Heart left ventricle (tissue), 16 donors: Measurements from ENCODE around the gene ACTN2. TPM values are rescaled to one million over a fixed set of nuclear protein-coding genes. Genes with fewer than 3 reads are reported as not detected.
A peak's percentile ranks its signal among the peaks of the same experiment; 100 is the strongest.

Experiments used
- ATAC-seq, 4 donors: fragments of 200-7000 bp; cut with Tn5 transposase; one replicate each; pipeline ENCODE4 v1.9.1; 2020 to 2022; ENCODE audit warnings: moderate library complexity in 4 of 4, mild to moderate bottlenecking in 3 of 4, moderate number of reproducible peaks in 1 of 4
- DNase-seq, 5 donors: peaks; one replicate each; pipeline ENCODE4 v3.0.0-alpha.2; 2020
- H3K27ac ChIP-seq, 12 donors: fragments of 200-600 bp; sonication (generic) in 4 of 12; one replicate each; pipeline versions ENCODE4 v1.5.0 to v1.8.0; 2016 to 2022; ENCODE audit warnings: mild to moderate bottlenecking in 2 of 12
- H3K27me3 ChIP-seq, 9 donors: fragments of 200-600 bp; sonication (generic) in 2 of 9; one replicate each; pipeline versions ENCODE4 v1.5.1 to v1.8.0; 2016 to 2022; ENCODE audit warnings: mild to moderate bottlenecking in 3 of 9
- H3K36me3 ChIP-seq, 9 donors: fragments of 200-600 bp; sonication (generic) in 2 of 9; one replicate each; pipeline versions ENCODE4 v1.5.0 to v1.8.0; 2018 to 2022; ENCODE audit warnings: mild to moderate bottlenecking in 2 of 9
- H3K4me1 ChIP-seq, 12 donors: fragments of 200-600 bp; sonication (generic) in 4 of 12; one replicate each; pipeline versions ENCODE4 v1.5.0 to v1.8.0; 2016 to 2022; ENCODE audit warnings: mild to moderate bottlenecking in 3 of 12
- H3K4me3 ChIP-seq, 12 donors: fragments of 200-600 bp; sonication (generic) in 4 of 12; one replicate each; pipeline versions ENCODE4 v1.5.0 to v1.8.0; 2017 to 2022; ENCODE audit warnings: mild to moderate bottlenecking in 9 of 12, moderate library complexity in 4 of 12
- H3K9me3 ChIP-seq, 12 donors: fragments of 200-600 bp; sonication (generic) in 4 of 12; one replicate each; pipeline versions ENCODE4 v1.5.0 to v1.8.0; 2016 to 2022; ENCODE audit warnings: mild to moderate bottlenecking in 1 of 12
- POLR2A ChIP-seq, 2 donors: fragments of 450-650 bp; IDR thresholded peaks; one replicate each; pipeline ENCODE4 v1.6.1; 2017; ENCODE audit warnings: antibody characterized with exemption in 2 of 2, mild to moderate bottlenecking in 2 of 2, moderate library complexity in 2 of 2
- WGBS, 4 donors: extraction: QIAGEN DNeasy Blood & Tissue Kit in 2 of 4; methylation state at CpG; one replicate each; pipeline versions ENCODE4 v1.1.5 to v1.1.7; 2013 to 2018; 5-methylcytosine and 5-hydroxymethylcytosine counted together
- intact Hi-C, 10 donors: fragments of 100-400 bp; cut with DNase I; formaldehyde crosslinking; loops; one replicate each; pipeline versions ENCODE4 v1.11.1 to v1.14.2; 2022
- polyA plus RNA-seq, 2 donors: library from polyadenylated mRNA; stranded (reverse); fragments of 200-250 nt; gene quantifications; one replicate each; pipeline ENCODE4 v1.2.3, GENCODE V29; 2013
- total RNA-seq, 9 donors: library from RNA; depleted of rRNA in 2 of 9; stranded (reverse); fragments of >200 nt in 2 of 9; fragmentation: NEBNext Ultra II Directional in 3 of 9; extraction: Animal tissue kit (Norgen Biotek cat#: 25700) in 3 of 9; gene quantifications; one replicate each; pipeline versions ENCODE4 v1.1.0 to v1.2.4, GENCODE V29; 2016 to 2023
- TF ChIP-seq, protein P1 (sequence below), 12 donors: fragments of 200-600 bp; sonication (generic) in 4 of 12; IDR thresholded peaks; one replicate each; pipeline versions ENCODE4 v1.5.0 to v1.8.0; 2018 to 2022; ENCODE audit warnings: antibody characterized with exemption in 12 of 12, mild to moderate bottlenecking in 5 of 12
- donor health status: ischemic (EF 13 %, LVEDD 7.1; RV severe dilation, severe dysfunction).
- donor health status: healthy with polysubstance abuse.
- donor health status: DM: no; HTN: yes; CAD: no.
- donor health status: DM: no; HTN: no; CAD: no.
- donor health status: ischemic (EF 25% LVEDD 6.9; RV normal size, moderate dysfunction).
- donor health status: ischemic (EF 25% LVEDD 5.7; RV mildly dilated, moderate dysfunction).
- donor health status: healthy.
- donor health status: DM: yes; HTN: yes; CAD: no.
- donor health status: ischemic (EF 35%, LVEDD 5.7; RV mildly dilated, moderate dysfunction).
- donor health status: nonischemic (EF 11% LVEDD 7.7; RV severe dilation, severe dysfunction).
- donor health status: DM: yes; HTN: yes; CAD: no.
- donor health status: PGD.
- donor health status: ischemic (EF 29% LVEDD 5.4; RV normal size, mild dysfunction).
- donor health status: nonischemic (EF 23%, LVEDD 6.1; RV moderate dilation, normal function).

Gene ACTN2
- total and polyA plus RNA-seq, 11 donors = 1,024 to 4,007 (median 2,848) TPM

DNA sequence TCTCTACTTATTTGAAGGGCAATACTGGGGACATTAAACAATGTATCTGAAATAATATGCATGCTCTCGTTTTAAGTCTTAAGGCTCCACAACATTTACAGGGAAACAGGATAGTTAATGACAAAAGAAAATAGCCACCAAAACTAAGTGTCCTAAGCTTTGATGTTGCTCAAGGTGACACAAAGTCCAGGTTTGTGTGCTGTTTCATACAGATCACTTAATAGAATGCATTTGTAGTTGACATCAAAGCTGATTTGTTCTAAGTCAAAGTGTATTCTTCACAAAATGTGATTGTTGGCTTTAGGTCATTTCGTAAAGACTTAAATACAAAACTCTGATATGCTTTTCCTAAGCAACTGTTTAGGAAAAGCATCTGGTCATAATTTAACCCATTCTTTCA is 71.3 kb downstream of the ACTN2 start:
- ATAC-seq (no peak), DNase-seq (no peak)
- WGBS, 4 donors = 63 to 76% (median 72%) methylated on average over 2 of the region's 2 CpGs
- H3K4me3 ChIP-seq = no peak overlapping the region
- H3K4me1 ChIP-seq = peaks cover 0 to 46% (median 8%) of the 10 kb centered on the region in 12 donors
- no peaks in the 10 kb centered on the region for H3K9me3 ChIP-seq
- intact Hi-C loops = no loop called here
- peaks cover 0 to 84% (median 45%) of the 10 kb centered on the region in 9 donors for H3K36me3 ChIP-seq
- no peaks in the 10 kb centered on the region for H3K27me3 ChIP-seq
- no peak for TF ChIP-seq POLR2A (IDR thresholded peaks at IDR 0.05)
- TF ChIP-seq, protein P1, sequence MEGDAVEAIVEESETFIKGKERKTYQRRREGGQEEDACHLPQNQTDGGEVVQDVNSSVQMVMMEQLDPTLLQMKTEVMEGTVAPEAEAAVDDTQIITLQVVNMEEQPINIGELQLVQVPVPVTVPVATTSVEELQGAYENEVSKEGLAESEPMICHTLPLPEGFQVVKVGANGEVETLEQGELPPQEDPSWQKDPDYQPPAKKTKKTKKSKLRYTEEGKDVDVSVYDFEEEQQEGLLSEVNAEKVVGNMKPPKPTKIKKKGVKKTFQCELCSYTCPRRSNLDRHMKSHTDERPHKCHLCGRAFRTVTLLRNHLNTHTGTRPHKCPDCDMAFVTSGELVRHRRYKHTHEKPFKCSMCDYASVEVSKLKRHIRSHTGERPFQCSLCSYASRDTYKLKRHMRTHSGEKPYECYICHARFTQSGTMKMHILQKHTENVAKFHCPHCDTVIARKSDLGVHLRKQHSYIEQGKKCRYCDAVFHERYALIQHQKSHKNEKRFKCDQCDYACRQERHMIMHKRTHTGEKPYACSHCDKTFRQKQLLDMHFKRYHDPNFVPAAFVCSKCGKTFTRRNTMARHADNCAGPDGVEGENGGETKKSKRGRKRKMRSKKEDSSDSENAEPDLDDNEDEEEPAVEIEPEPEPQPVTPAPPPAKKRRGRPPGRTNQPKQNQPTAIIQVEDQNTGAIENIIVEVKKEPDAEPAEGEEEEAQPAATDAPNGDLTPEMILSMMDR (IDR thresholded peaks at IDR 0.05) = no peak
- H3K27ac ChIP-seq = no peak overlapping the region

DNA sequence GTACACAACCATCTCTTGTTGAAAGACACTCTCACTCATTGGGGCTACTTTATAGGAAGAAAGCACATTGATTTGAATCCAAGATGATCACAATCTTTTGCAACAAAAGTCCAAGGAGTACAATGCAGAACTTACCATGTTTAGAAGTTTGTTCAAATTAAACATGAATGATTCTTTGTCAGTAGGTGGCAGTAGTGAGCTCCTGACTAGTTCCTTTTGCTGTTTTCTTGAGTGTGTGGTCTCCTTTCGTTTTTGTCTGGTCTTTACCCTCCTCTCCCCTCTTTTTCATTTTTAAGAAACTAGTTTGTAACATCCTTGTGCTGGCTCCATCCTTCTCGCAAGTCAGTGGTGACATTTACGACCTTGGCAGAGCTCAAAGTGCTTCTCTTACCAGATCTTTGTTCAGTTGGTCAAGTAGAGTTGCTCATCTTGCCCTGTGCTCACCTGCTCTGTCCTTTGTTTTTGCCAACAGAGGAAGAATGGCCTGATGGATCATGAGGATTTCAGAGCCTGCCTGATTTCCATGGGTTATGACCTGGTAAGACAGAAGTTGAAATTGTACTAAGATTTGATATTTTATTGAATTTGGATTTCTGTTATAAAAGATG is 73.1 kb downstream of the ACTN2 start:
- no peaks in the 10 kb centered on the region for H3K9me3 ChIP-seq
- intact Hi-C loops = no loop called here
- no peak for ATAC-seq

DNA sequence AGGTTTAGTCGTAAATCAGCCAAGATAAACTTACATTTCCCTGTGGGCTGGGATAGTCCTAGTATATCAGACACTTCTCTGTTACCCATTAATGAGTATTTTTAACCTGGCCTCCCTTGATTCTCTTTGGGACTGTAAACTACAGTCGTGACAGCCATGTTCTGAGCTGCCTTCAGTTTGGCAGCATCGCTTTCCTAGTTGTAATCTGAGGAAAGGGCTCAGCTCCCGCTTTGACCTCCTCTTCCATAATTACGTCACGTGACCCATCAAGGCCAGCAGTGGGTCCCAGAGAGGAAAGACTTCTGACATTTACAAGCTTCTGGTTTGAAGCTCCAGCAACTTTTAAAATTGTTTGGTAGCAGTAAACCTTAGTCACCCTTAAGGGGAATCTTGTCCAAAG is 74.2 kb downstream of the ACTN2 start:
- Histone ChIP-seq H3K4me1 (peaks cover 0 to 25% (median 0%) of the 10 kb centered on the region in 12 donors), H3K27me3 (no peaks in the 10 kb centered on the region), H3K4me3 (no peak overlapping the region), H3K27ac (peak overlapping the region in 4 of 12 donors; percentile 4 to 46 (median 12)), H3K9me3 (no peaks in the 10 kb centered on the region), H3K36me3 (peaks cover 0 to 85% (median 49%) of the 10 kb centered on the region in 9 donors)
- DNase-seq (no peak), ATAC-seq (peak in 2 of 4 donors; percentile 8 to 15)
- intact Hi-C loops = loop anchor here in 2 of 10 donors (5.0 to 10.0 kb wide), 2 partner anchors 104 to 627 kb away; no protein-coding TSS in a partner anchor
- no peak for TF ChIP-seq POLR2A (IDR thresholded peaks at IDR 0.05)
- TF ChIP-seq, protein P1 (IDR thresholded peaks at IDR 0.05) = no peak
- 58 to 61% (median 59%) methylated on average over 6 of the region's 6 CpGs for WGBS, 4 donors

More for the DNA sequence above, 73.1 kb downstream of the ACTN2 start:
- Histone ChIP-seq H3K27ac (peak overlapping the region in 2 of 12 donors; percentile 1 to 11), H3K4me1 (peaks cover 0 to 32% (median 0%) of the 10 kb centered on the region in 12 donors), H3K4me3 (no peak overlapping the region), H3K36me3 (peaks cover 0 to 85% (median 60%) of the 10 kb centered on the region in 9 donors), H3K27me3 (no peaks in the 10 kb centered on the region)
- 32 to 45% (median 42%) methylated on average over 3 of the region's 3 CpGs for WGBS, 4 donors
- DNase-seq = no peak
- no peak for TF ChIP-seq POLR2A (IDR thresholded peaks at IDR 0.05)
- TF ChIP-seq, protein P1 (IDR thresholded peaks at IDR 0.05) = peak; percentile 42 to 73 (median 61)

DNA sequence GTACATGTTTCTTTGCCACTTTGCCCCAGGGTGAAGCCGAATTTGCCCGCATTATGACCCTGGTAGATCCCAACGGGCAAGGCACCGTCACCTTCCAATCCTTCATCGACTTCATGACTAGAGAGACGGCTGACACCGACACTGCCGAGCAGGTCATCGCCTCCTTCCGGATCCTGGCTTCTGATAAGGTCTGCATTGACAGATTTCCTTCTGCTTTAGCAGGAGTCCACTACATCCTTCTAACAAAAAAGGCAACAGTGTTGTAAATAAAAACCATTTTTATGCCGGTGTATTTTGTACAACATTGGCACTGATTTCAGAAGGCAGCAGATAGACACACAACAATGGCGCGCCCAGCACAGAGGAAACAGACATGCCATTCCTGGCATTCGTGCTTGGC is 74.7 kb downstream of the ACTN2 start:
- 71 to 85% (median 82%) methylated on average over 14 of the region's 14 CpGs for WGBS, 4 donors
- intact Hi-C loops = loop anchor here in 2 of 10 donors (5.0 to 10.0 kb wide), 2 partner anchors 104 to 626 kb away; no protein-coding TSS in a partner anchor
- H3K36me3 ChIP-seq = peaks cover 0 to 89% (median 49%) of the 10 kb centered on the region in 9 donors
- DNase-seq (no peak), ATAC-seq (peak in 2 of 4 donors; percentile 3 to 7)
- peaks cover 0 to 25% (median 0%) of the 10 kb centered on the region in 12 donors for H3K4me1 ChIP-seq
- TF ChIP-seq, protein P1 (IDR thresholded peaks at IDR 0.05) = no peak
- no peak for TF ChIP-seq POLR2A (IDR thresholded peaks at IDR 0.05)
- H3K9me3 ChIP-seq = no peaks in the 10 kb centered on the region
- H3K27me3 ChIP-seq = no peaks in the 10 kb centered on the region
- peak overlapping the region in 3 of 12 donors; percentile 4 to 46 (median 12) for H3K27ac ChIP-seq
- no peak overlapping the region for H3K4me3 ChIP-seq
